Posterior vena cava (tissue), 2 donors: ENCODE measurements around the gene DOK7. TPM values are rescaled to one million over a fixed set of nuclear protein-coding genes. Genes with fewer than 3 reads are reported as not detected.
"Not testable (repeated sequence)": the region's sequence is repeated elsewhere in the genome, so short reads cannot be mapped to it uniquely, and the experiment has no call there.

Experiments used
- DNase-seq: peaks from one replicate; pipeline ENCODE4 v3.0.0-alpha.2; 2020; ENCODE audit warnings: low spot score
- intact Hi-C, 2 donors: fragments of 100-400 bp; cut with DNase I; formaldehyde crosslinking; loops; one replicate each; pipeline versions ENCODE4 v1.14.1 to v1.14.2; 2022 to 2023
- total RNA-seq, 2 donors: library from RNA; stranded (reverse); fragmentation: NEBNext Ultra II Directional; extraction: Animal tissue kit (Norgen Biotek cat#: 25700); gene quantifications; one replicate each; pipeline ENCODE4 v1.2.1, GENCODE V29; 2021
- donor health status: DM: yes; HTN: yes; CAD: no.
- donor health status: DM: yes; HTN: yes; CAD: no.

DOK7 gene
- total RNA-seq, 2 donors from 2014 or later: 0.14 TPM; not detected in 1

- intact Hi-C loops: not testable (repeated sequence)
- peak; percentile 28 for DNase-seq
Observed at GRCh38 chr4:3538906-3539305, 75.8 kb downstream of the DOK7 start.

- DNase-seq, intact Hi-C loops: not testable (repeated sequence)
Observed at GRCh38 chr4:3543415-3543814, 80.3 kb downstream of the DOK7 start.

Other genes with a start within 250 kb of the DOK7 start
- 1 to 10 TPM in 1 of 2 donors, under 1 TPM in 1; 0.71 to 1.1 TPM for gene MSANTD1, start 214.1 kb upstream of the DOK7 start, total RNA-seq
- gene RGS12, start 170.3 kb upstream of the DOK7 start, total RNA-seq: 10 to 100 TPM; 18.7 to 19.5 TPM
- under 1 TPM in 1 of 2 donors, not detected in 1; 0.24 TPM for gene HGFAC, start 21.3 kb upstream of the DOK7 start, total RNA-seq
- 100 to 1,000 TPM in 1 of 2 donors, 10 to 100 TPM in 1; 97.9 to 147 TPM for gene LRPAP1, start 69.1 kb downstream of the DOK7 start, total RNA-seq